ENCODE measurements around the gene STK16.
A peak's percentile ranks its signal among the peaks of the same experiment; 100 is the strongest.

DNA sequence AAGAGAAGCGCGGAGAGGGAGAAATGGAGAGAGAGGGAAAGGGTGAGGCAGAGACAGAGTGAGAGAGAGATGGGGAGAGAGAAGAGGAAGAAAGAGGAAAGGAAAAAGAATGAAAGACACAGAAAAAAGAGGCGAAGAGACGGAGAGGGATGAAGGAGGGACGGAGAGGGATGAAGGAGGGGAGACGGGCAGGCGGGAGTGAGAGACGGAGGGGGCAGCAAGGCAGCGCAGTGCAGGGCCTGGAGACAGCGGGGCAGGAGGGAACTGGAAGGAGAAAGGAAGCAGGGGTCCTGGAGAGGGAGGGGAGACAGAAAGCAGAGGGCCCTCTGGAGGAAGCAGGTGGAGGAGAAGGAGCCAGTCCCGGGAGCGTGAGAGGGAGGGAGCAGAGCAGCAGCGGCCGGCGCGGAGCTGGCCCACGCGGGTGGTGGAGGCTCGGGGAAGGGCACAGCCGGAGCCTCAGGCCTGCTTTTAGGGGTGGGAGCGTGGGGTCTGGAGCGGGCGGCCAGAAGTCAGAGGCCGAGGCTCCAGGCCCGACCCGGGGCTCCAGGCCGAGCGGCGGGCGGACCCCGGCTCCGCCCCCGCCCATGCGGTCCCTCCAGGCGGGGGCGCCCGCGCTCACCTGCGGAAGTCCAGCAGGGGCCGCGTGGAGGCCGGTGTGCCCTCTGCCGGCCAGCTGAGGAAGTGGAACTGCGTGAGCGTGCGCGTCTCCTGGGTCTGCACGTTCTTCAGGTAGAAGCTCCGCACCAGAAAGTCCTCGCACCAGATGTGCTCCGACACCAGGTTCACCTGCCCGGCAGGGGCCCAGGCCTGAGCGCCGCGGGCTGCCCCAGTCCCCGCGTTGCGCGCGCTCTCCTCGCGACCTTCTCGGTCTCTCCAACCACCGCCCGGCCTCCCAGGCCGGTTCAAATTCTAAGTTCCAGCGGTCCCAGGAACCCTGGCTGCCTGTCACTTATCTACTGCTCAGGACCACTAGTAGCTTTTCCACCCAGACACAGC, 49.4 kb downstream of the STK16 start:
- TF ChIP-seq, protein P1, sequence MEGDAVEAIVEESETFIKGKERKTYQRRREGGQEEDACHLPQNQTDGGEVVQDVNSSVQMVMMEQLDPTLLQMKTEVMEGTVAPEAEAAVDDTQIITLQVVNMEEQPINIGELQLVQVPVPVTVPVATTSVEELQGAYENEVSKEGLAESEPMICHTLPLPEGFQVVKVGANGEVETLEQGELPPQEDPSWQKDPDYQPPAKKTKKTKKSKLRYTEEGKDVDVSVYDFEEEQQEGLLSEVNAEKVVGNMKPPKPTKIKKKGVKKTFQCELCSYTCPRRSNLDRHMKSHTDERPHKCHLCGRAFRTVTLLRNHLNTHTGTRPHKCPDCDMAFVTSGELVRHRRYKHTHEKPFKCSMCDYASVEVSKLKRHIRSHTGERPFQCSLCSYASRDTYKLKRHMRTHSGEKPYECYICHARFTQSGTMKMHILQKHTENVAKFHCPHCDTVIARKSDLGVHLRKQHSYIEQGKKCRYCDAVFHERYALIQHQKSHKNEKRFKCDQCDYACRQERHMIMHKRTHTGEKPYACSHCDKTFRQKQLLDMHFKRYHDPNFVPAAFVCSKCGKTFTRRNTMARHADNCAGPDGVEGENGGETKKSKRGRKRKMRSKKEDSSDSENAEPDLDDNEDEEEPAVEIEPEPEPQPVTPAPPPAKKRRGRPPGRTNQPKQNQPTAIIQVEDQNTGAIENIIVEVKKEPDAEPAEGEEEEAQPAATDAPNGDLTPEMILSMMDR (conservative IDR thresholded peaks at IDR 0.05; ENCODE audit: low read depth, low read length), result peak; percentile 92
- TF ChIP-seq EZH2 (IDR thresholded peaks at IDR 0.05; ENCODE audit: borderline replicate concordance, low read depth, low read length, poor library complexity, severe bottlenecking), result no peak

Data from A673 (cell line).